Measurements from ENCODE around the gene RTBDN. TPM values are rescaled to one million over a fixed set of nuclear protein-coding genes. Genes with fewer than 3 reads are reported as not detected.

The RTBDN gene
- total RNA-seq, result not detected

- Mint-ChIP-seq H3K27me3 (peaks cover 76% of the 10 kb centered on the region), H3K9me3 (no peaks in the 10 kb centered on the region), H3K27ac (no peak within 1 kb of the TSS), H3K36me3 (ENCODE audit: low read depth) (no peaks in the 10 kb centered on the region), H3K4me3 (peak within 1 kb of the TSS; percentile 39), H3K4me1 (peaks cover 25% of the 10 kb centered on the region)
- ChIA-PET CTCF (interaction anchor here (1.1 to 1.2 kb wide), 2 partner anchors 8 to 13 kb away, joined by 3 read pairs; no protein-coding TSS in a partner anchor), POLR2A (no interaction called here)
- DNase-seq, result no peak
Observed at GRCh38 chr19:12834566-12834943, at the start of gene RTBDN. TSS of gene RTBDN (minus strand) at chr19:12834579. CDS start at chr19:12829979, 4,600 bp downstream.

GRCh38 chr19:12882589-12882988, 48.2 kb upstream of the RTBDN start:
- peaks cover 37% of the 10 kb centered on the region for H3K4me1 Mint-ChIP-seq
- CTCF ChIA-PET, result interaction anchor here (0.7 to 2.5 kb wide), 9 partner anchors 10 to 228 kb away, joined by 3 to 14 read pairs (median 4); no protein-coding TSS in a partner anchor
- peak overlapping the region; percentile 90 for H3K27ac Mint-ChIP-seq
- H3K4me3 Mint-ChIP-seq, result peak overlapping the region; percentile 79
- peaks cover 9% of the 10 kb centered on the region for H3K9me3 Mint-ChIP-seq
- H3K36me3 Mint-ChIP-seq (ENCODE audit: low read depth), result peaks cover 20% of the 10 kb centered on the region
- POLR2A ChIA-PET, result interaction anchor here (0.6 kb wide), 1 partner anchor 91 kb away, joined by 3 read pairs; the partner anchor contains the start of gene JUNB
- H3K27me3 Mint-ChIP-seq, result peaks cover 6% of the 10 kb centered on the region
- no peak for DNase-seq

GRCh38 chr19:12881172-12881808, 46.9 kb upstream of the RTBDN start, which contains the start of gene DNASE2:
TSS of gene DNASE2 (minus strand) at chr19:12881449. CDS start at chr19:12881375, 74 bp downstream.
- H3K4me1 Mint-ChIP-seq, result peaks cover 33% of the 10 kb centered on the region
- ChIA-PET POLR2A (interaction anchor here (0.5 kb wide), 1 partner anchor 9 kb away, joined by 3 read pairs; no protein-coding TSS in a partner anchor), CTCF (interaction anchor here (0.6 to 1.9 kb wide), 12 partner anchors 9 to 392 kb away, joined by 3 to 8 read pairs (median 4); partner anchors contain the start of gene GCDH)
- H3K27ac Mint-ChIP-seq, result peak within 1 kb of the TSS; percentile 90
- H3K27me3 Mint-ChIP-seq, result peaks cover 1% of the 10 kb centered on the region
- peak within 1 kb of the TSS; percentile 79 for H3K4me3 Mint-ChIP-seq
- H3K36me3 Mint-ChIP-seq (ENCODE audit: low read depth), result peaks cover 22% of the 10 kb centered on the region
- H3K9me3 Mint-ChIP-seq, result peaks cover 9% of the 10 kb centered on the region
- DNase-seq, result peak; percentile 95

- peaks cover 31% of the 10 kb centered on the region for H3K4me1 Mint-ChIP-seq
- H3K4me3 Mint-ChIP-seq, result peak overlapping the region; percentile 79
- no peaks in the 10 kb centered on the region for H3K27me3 Mint-ChIP-seq
- peaks cover 22% of the 10 kb centered on the region for H3K36me3 Mint-ChIP-seq (ENCODE audit: low read depth)
- ChIA-PET CTCF (interaction anchor here (0.6 to 1.9 kb wide), 10 partner anchors 10 to 149 kb away, joined by 3 to 8 read pairs (median 4); partner anchors contain the start of gene GCDH), POLR2A (no interaction called here)
- H3K9me3 Mint-ChIP-seq, result peaks cover 9% of the 10 kb centered on the region
- H3K27ac Mint-ChIP-seq, result peak overlapping the region; percentile 90
- no peak for DNase-seq
Observed at GRCh38 chr19:12880551-12881171, 46.3 kb upstream of the RTBDN start.

GRCh38 chr19:12875086-12875485, 40.7 kb upstream of the RTBDN start:
- CTCF ChIA-PET, result interaction anchor here (1.9 kb wide), 1 partner anchor 90 kb away, joined by 5 read pairs; no protein-coding TSS in a partner anchor
- no peaks in the 10 kb centered on the region for H3K27me3 Mint-ChIP-seq
- peaks cover 11% of the 10 kb centered on the region for H3K4me1 Mint-ChIP-seq
- H3K36me3 Mint-ChIP-seq (ENCODE audit: low read depth), result peaks cover 37% of the 10 kb centered on the region
- POLR2A ChIA-PET, result no interaction called here
- H3K27ac Mint-ChIP-seq, result no peak overlapping the region
- DNase-seq, result no peak
- no peak overlapping the region for H3K4me3 Mint-ChIP-seq
- peaks cover 5% of the 10 kb centered on the region for H3K9me3 Mint-ChIP-seq

- Mint-ChIP-seq H3K27me3 (no peaks in the 10 kb centered on the region), H3K9me3 (peaks cover 5% of the 10 kb centered on the region), H3K4me3 (no peak overlapping the region), H3K36me3 (ENCODE audit: low read depth) (peaks cover 37% of the 10 kb centered on the region), H3K27ac (no peak overlapping the region), H3K4me1 (peaks cover 6% of the 10 kb centered on the region)
- ChIA-PET CTCF (interaction anchor here (1.0 to 2.7 kb wide), 3 partner anchors 11 to 91 kb away, joined by 3 to 16 read pairs (median 3); no protein-coding TSS in a partner anchor), POLR2A (no interaction called here)
- DNase-seq, result no peak
Observed at GRCh38 chr19:12873891-12874745, 39.7 kb upstream of the RTBDN start.

- Mint-ChIP-seq H3K27ac (peak overlapping the region; percentile 10), H3K36me3 (ENCODE audit: low read depth) (peaks cover 32% of the 10 kb centered on the region), H3K4me1 (peaks cover 8% of the 10 kb centered on the region), H3K27me3 (no peaks in the 10 kb centered on the region), H3K9me3 (peaks cover 5% of the 10 kb centered on the region), H3K4me3 (peak overlapping the region; percentile 44)
- peak; percentile 73 for DNase-seq
- CTCF ChIA-PET, result interaction anchor here (0.6 to 2.7 kb wide), 9 partner anchors 9 to 107 kb away, joined by 3 to 16 read pairs (median 3); partner anchors contain the start of genes CALR and GCDH
- POLR2A ChIA-PET, result interaction anchor here (0.6 kb wide), 1 partner anchor 9 kb away, joined by 3 read pairs; no protein-coding TSS in a partner anchor
Observed at GRCh38 chr19:12872941-12873890, 38.8 kb upstream of the RTBDN start.

GRCh38 chr19:12872255-12872654, 37.9 kb upstream of the RTBDN start:
- CTCF ChIA-PET, result interaction anchor here (1.0 to 2.7 kb wide), 5 partner anchors 10 to 93 kb away, joined by 3 to 16 read pairs (median 3); partner anchors contain the start of gene GCDH
- H3K27ac Mint-ChIP-seq, result no peak overlapping the region
- H3K4me1 Mint-ChIP-seq, result peaks cover 10% of the 10 kb centered on the region
- H3K36me3 Mint-ChIP-seq (ENCODE audit: low read depth), result peaks cover 27% of the 10 kb centered on the region
- no peaks in the 10 kb centered on the region for H3K27me3 Mint-ChIP-seq
- peaks cover 5% of the 10 kb centered on the region for H3K9me3 Mint-ChIP-seq
- H3K4me3 Mint-ChIP-seq, result no peak overlapping the region
- POLR2A ChIA-PET, result no interaction called here
- DNase-seq, result no peak

- POLR2A ChIA-PET, result interaction anchor here (0.7 kb wide), 1 partner anchor 291 kb away, joined by 3 read pairs; no protein-coding TSS in a partner anchor
- Mint-ChIP-seq H3K27me3 (no peaks in the 10 kb centered on the region), H3K9me3 (peaks cover 5% of the 10 kb centered on the region), H3K4me1 (peaks cover 15% of the 10 kb centered on the region), H3K4me3 (no peak overlapping the region), H3K27ac (no peak overlapping the region), H3K36me3 (ENCODE audit: low read depth) (peaks cover 25% of the 10 kb centered on the region)
- DNase-seq, result no peak
- CTCF ChIA-PET, result interaction anchor here (0.8 to 2.0 kb wide), 3 partner anchors 14 to 94 kb away, joined by 3 to 5 read pairs (median 5); no protein-coding TSS in a partner anchor
Observed at GRCh38 chr19:12871681-12872080, 37.3 kb upstream of the RTBDN start.

- ChIA-PET CTCF (interaction anchor here (1.0 to 2.2 kb wide), 2 partner anchors 16 to 192 kb away, joined by 3 to 5 read pairs; no protein-coding TSS in a partner anchor), POLR2A (interaction anchor here (0.5 kb wide), 1 partner anchor 256 kb away, joined by 3 read pairs; no protein-coding TSS in a partner anchor)
- Mint-ChIP-seq H3K36me3 (ENCODE audit: low read depth) (peaks cover 16% of the 10 kb centered on the region), H3K27ac (no peak overlapping the region), H3K4me1 (peaks cover 20% of the 10 kb centered on the region), H3K27me3 (peaks cover 2% of the 10 kb centered on the region), H3K9me3 (peaks cover 5% of the 10 kb centered on the region), H3K4me3 (no peak overlapping the region)
- no peak for DNase-seq
Observed at GRCh38 chr19:12868540-12869112, 34.2 kb upstream of the RTBDN start.
